ENCODE data around the gene MARCHF6.
"Not testable (repeated sequence)": the region's sequence is repeated elsewhere in the genome, so short reads cannot be mapped to it uniquely, and the experiment has no call there.

MARCHF6 gene

GRCh38 chr5:10377081-10377480, 23.6 kb downstream of the MARCHF6 start:
- no peak for DNase-seq

DNA sequence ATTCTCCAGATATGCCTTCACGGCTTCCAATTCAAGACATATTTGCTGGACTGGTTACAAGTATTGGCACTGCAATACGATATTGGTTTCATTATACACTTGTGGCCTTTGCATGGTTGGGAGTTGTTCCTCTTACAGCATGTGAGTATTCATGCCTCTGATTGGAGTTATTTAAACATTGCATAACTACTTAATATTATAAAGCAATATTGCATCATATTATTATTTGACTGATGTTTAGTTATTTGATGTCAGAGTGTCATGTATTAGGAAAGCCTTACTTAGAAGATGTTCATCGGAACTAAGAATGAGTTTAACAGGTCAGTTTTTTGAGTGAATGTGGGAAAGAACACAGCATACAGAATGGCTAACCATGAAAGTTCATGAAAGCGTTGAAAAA, 28.3 kb downstream of the MARCHF6 start:
- no peak for DNase-seq

GRCh38 chr5:10384483-10384882, 31.0 kb downstream of the MARCHF6 start:
- no peak for DNase-seq

DNA sequence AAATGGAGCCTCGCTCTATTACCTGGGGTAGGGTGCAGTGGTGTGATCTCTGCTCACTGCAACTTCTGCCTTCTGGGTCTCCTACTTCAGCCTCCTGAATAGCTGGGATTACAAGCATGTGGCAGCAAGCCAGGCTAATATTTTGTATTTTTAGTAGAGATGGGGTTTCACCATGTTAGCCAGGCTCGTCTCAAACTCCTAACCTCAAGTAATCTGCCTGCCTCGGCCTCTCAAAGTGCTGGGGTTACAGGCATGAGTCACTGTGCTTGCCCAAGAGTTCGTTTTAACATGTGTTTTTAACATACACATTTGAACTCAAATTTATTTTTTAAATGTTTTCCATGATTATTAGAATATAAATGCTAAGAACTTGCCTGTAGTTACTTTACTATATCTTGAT, 34.2 kb downstream of the MARCHF6 start:
- no peak for DNase-seq

GRCh38 chr5:10391130-10391529, 37.6 kb downstream of the MARCHF6 start:
- DNase-seq, result no peak

DNA sequence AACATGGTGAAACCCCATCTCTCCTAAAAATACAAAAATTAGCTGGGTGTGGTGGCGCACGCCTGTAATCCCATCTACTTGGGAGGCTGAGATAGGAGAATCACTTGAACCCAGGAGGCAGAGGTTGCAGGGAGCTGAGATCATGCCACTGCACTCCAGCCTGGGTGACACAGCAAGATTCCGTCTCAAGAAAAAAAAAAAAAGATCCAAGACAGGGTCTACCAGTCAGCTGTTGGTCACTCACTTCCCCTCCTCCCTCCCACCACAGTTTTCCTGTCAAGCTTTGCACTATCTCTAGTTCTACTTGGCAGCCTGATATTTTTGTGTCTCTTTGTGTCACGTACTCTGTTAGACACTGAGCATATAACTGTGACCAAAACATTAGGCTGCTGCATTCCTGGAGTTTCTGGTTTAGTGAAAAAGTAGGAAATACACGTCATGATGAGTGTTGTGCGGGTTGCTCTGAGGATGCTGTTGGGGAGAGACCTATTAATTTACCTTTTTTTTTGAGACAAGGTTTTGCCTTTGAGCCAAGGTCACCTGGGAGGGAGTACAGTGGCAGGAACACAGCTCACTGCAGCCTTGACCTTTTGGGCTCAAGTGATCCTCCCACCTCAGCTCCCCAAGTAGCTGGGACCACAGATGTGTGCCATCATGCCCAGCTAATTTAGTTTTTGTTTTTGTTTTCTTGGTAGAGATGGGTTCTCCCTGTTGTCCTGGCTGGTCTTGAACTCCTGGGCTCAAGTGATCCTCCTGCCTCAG, 39.3 kb downstream of the MARCHF6 start:
- DNase-seq, result not testable (repeated sequence)

GRCh38 chr5:10393491-10393890, 40.0 kb downstream of the MARCHF6 start:
- DNase-seq, result no peak

DNA sequence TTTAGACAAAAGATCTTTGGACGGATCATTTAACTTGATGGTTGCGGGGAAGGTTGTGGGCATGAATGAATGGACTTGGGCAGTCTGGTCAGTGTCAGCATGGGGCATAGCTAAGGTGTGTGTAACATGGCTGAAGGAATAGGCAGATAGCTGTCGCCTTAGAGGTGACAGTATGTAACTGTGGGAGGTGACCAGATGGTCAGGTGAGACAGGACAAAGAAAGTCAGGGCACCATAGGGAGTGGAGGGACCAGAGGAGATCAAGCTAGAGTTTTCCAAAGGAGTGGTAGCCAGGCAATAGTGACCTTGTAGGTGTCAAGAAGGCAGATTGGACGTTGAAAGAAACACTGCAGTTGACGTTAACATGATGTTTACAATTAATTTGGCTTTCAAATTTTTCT, 43.1 kb downstream of the MARCHF6 start:
- no peak for DNase-seq

DNA sequence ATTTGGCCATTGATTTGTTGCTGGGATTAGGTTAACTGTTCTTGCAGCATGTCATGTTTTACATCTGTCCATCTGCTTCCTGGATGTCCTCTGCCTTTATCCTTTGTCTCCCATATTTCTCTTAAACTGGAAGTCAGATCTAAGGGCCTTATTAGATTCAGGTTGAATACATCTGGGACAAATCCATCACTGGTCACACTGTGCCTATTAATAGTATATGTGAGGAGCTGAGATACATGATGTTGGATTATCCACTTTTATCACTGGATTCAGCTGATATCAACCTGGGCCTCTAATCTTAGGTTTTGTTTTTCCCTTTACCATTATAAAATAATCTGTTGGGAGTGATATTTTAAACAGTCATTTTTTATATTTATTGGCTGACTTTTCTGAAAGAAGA, 46.3 kb downstream of the MARCHF6 start:
- DNase-seq, result no peak

DNA sequence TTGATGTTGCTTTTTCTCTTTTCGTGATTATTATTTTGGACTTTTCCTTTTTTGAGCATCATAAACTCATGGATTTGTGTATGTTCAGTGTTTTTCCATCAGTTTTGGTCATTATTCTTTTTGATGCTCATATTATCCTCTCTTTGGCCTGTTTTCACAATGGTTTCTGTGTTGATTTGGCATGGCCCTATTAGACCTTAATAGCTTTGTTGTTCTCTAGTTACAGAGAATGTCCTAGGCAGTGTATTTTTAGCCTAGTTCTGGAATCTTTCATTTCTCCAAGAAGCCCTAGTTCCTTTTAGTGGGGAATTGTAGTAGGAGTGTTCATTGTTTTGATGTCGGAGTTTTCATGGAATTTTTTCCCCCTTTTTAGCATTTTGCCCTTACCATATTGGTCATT, 46.9 kb downstream of the MARCHF6 start:
- no peak for DNase-seq

- no peak for DNase-seq
These were observed 47.3 kb downstream of the MARCHF6 start for GRCh38 chr5:10400831-10401230.

- no peak for DNase-seq
These were observed 48.0 kb downstream of the MARCHF6 start for GRCh38 chr5:10401498-10401897.

Measured in NCI-H1417 treated with DMSO at 0.1 percent for 48 hours (cell line).